ENCODE measurements around the gene SRM. TPM values are rescaled to one million over a fixed set of nuclear protein-coding genes. Genes with fewer than 3 reads are reported as not detected.
"Not testable (repeated sequence)": the region's sequence is repeated elsewhere in the genome, so short reads cannot be mapped to it uniquely, and the experiment has no call there.

SRM gene
- total and polyA plus RNA-seq, 4 donors: 13.4 to 123 (median 70.5) TPM

GRCh38 chr1:11098931-11099309, 39.1 kb upstream of the SRM start:
- Histone ChIP-seq H3K9me3 (ENCODE audit: control insufficient read depth, insufficient read depth, low read length) (no peaks in the 10 kb centered on the region), H3K36me3 (ENCODE audit: control insufficient read depth, insufficient read depth, low read length) (peaks cover 36% of the 10 kb centered on the region), H3K4me3 (ENCODE audit: low read depth, low read length) (peak overlapping the region; percentile 78), H3K27me3 (ENCODE audit: control insufficient read depth, insufficient read depth, low read length) (no peaks in the 10 kb centered on the region), H3K4me1 (ENCODE audit: control insufficient read depth, insufficient read depth, low read length) (peaks cover 4% of the 10 kb centered on the region), H3K27ac (ENCODE audit: low read depth, low read length) (no peak overlapping the region)
- DNase-seq (ENCODE audit: low read depth in 4 of 6, low spot score in 6 of 6): no peak
- WGBS (ENCODE audit: insufficient coverage): 0% methylated on average over 1 of the region's 5 CpGs

GRCh38 chr1:11083784-11084183, 24.0 kb upstream of the SRM start:
- H3K36me3 ChIP-seq (ENCODE audit: control insufficient read depth, insufficient read depth, low read length): peaks cover 44% of the 10 kb centered on the region
- not testable (repeated sequence) for DNase-seq (ENCODE audit: low read depth in 4 of 6, low spot score in 6 of 6); H3K9me3 ChIP-seq (ENCODE audit: control insufficient read depth, insufficient read depth, low read length); H3K4me1 ChIP-seq (ENCODE audit: control insufficient read depth, insufficient read depth, low read length); H3K4me3 ChIP-seq (ENCODE audit: low read depth, low read length); H3K27me3 ChIP-seq (ENCODE audit: control insufficient read depth, insufficient read depth, low read length); H3K27ac ChIP-seq (ENCODE audit: low read depth, low read length)
- WGBS (ENCODE audit: insufficient coverage): no CpG with 5 or more reads among the region's 3 CpGs

GRCh38 chr1:11080931-11081330, 21.1 kb upstream of the SRM start:
- H3K36me3 ChIP-seq (ENCODE audit: control insufficient read depth, insufficient read depth, low read length): peaks cover 67% of the 10 kb centered on the region
- H3K4me3 ChIP-seq (ENCODE audit: low read depth, low read length): no peak overlapping the region
- H3K27me3 ChIP-seq (ENCODE audit: control insufficient read depth, insufficient read depth, low read length): no peaks in the 10 kb centered on the region
- H3K9me3 ChIP-seq (ENCODE audit: control insufficient read depth, insufficient read depth, low read length): no peaks in the 10 kb centered on the region
- 93% methylated on average over 8 of the region's 12 CpGs for WGBS (ENCODE audit: insufficient coverage)
- no peak overlapping the region for H3K27ac ChIP-seq (ENCODE audit: low read depth, low read length)
- no peak for DNase-seq (ENCODE audit: low read depth in 4 of 6, low spot score in 6 of 6)
- H3K4me1 ChIP-seq (ENCODE audit: control insufficient read depth, insufficient read depth, low read length): no peaks in the 10 kb centered on the region

- WGBS (ENCODE audit: insufficient coverage): 95% methylated on average over 2 of the region's 2 CpGs
- H3K9me3 ChIP-seq (ENCODE audit: control insufficient read depth, insufficient read depth, low read length): no peaks in the 10 kb centered on the region
- peaks cover 90% of the 10 kb centered on the region for H3K36me3 ChIP-seq (ENCODE audit: control insufficient read depth, insufficient read depth, low read length)
- no peak for DNase-seq (ENCODE audit: low read depth in 4 of 6, low spot score in 6 of 6)
- H3K27me3 ChIP-seq (ENCODE audit: control insufficient read depth, insufficient read depth, low read length): no peaks in the 10 kb centered on the region
- H3K4me3 ChIP-seq (ENCODE audit: low read depth, low read length): no peak overlapping the region
- H3K27ac ChIP-seq (ENCODE audit: low read depth, low read length): no peak overlapping the region
- no peaks in the 10 kb centered on the region for H3K4me1 ChIP-seq (ENCODE audit: control insufficient read depth, insufficient read depth, low read length)
These were observed 18.8 kb upstream of the SRM start for GRCh38 chr1:11078631-11079030.

GRCh38 chr1:11073398-11073797, 13.6 kb upstream of the SRM start:
- H3K27ac ChIP-seq (ENCODE audit: low read depth, low read length): not testable (repeated sequence)
- H3K4me1 ChIP-seq (ENCODE audit: control insufficient read depth, insufficient read depth, low read length): peaks cover 17% of the 10 kb centered on the region

GRCh38 chr1:11072216-11072917, 12.5 kb upstream of the SRM start:
- H3K27me3 ChIP-seq (ENCODE audit: control insufficient read depth, insufficient read depth, low read length): no peaks in the 10 kb centered on the region
- H3K27ac ChIP-seq (ENCODE audit: low read depth, low read length): no peak overlapping the region
- no peaks in the 10 kb centered on the region for H3K9me3 ChIP-seq (ENCODE audit: control insufficient read depth, insufficient read depth, low read length)
- DNase-seq (ENCODE audit: low read depth in 4 of 6, low spot score in 6 of 6): peak in 1 of 6 donors; percentile 18
- H3K36me3 ChIP-seq (ENCODE audit: control insufficient read depth, insufficient read depth, low read length): peaks cover 99% of the 10 kb centered on the region
- 57% methylated on average over 8 of the region's 13 CpGs for WGBS (ENCODE audit: insufficient coverage)
- no peak overlapping the region for H3K4me3 ChIP-seq (ENCODE audit: low read depth, low read length)
- H3K4me1 ChIP-seq (ENCODE audit: control insufficient read depth, insufficient read depth, low read length): peaks cover 17% of the 10 kb centered on the region

More at GRCh38 chr1:11073398-11073797, 13.6 kb upstream of the SRM start:
- H3K27me3 ChIP-seq (ENCODE audit: control insufficient read depth, insufficient read depth, low read length); H3K4me3 ChIP-seq (ENCODE audit: low read depth, low read length); H3K9me3 ChIP-seq (ENCODE audit: control insufficient read depth, insufficient read depth, low read length); DNase-seq (ENCODE audit: low read depth in 4 of 6, low spot score in 6 of 6): not testable (repeated sequence)
- WGBS (ENCODE audit: insufficient coverage): 100% methylated on average over 5 of the region's 7 CpGs
- H3K36me3 ChIP-seq (ENCODE audit: control insufficient read depth, insufficient read depth, low read length): peaks cover 96% of the 10 kb centered on the region

GRCh38 chr1:11071463-11072215, 11.8 kb upstream of the SRM start:
- whole genome bisulfite sequencing (ENCODE audit: insufficient coverage): 62% methylated on average over 15 of the region's 15 CpGs
- DNase-seq (ENCODE audit: low read depth in 4 of 6, low spot score in 6 of 6): peak in 1 of 6 donors; percentile 4

GRCh38 chr1:11070876-11071275, 11.1 kb upstream of the SRM start:
- Histone ChIP-seq H3K27ac (ENCODE audit: low read depth, low read length) (no peak overlapping the region), H3K36me3 (ENCODE audit: control insufficient read depth, insufficient read depth, low read length) (peaks cover 96% of the 10 kb centered on the region), H3K4me1 (ENCODE audit: control insufficient read depth, insufficient read depth, low read length) (peaks cover 17% of the 10 kb centered on the region), H3K4me3 (ENCODE audit: low read depth, low read length) (no peak overlapping the region), H3K9me3 (ENCODE audit: control insufficient read depth, insufficient read depth, low read length) (no peaks in the 10 kb centered on the region), H3K27me3 (ENCODE audit: control insufficient read depth, insufficient read depth, low read length) (no peaks in the 10 kb centered on the region)
- WGBS (ENCODE audit: insufficient coverage): 80% methylated on average over 11 of the region's 11 CpGs
- no peak for DNase-seq (ENCODE audit: low read depth in 4 of 6, low spot score in 6 of 6)

More at GRCh38 chr1:11071463-11072215, 11.8 kb upstream of the SRM start:
- H3K9me3 ChIP-seq (ENCODE audit: control insufficient read depth, insufficient read depth, low read length): no peaks in the 10 kb centered on the region
- H3K27ac ChIP-seq (ENCODE audit: low read depth, low read length): no peak overlapping the region
- no peaks in the 10 kb centered on the region for H3K27me3 ChIP-seq (ENCODE audit: control insufficient read depth, insufficient read depth, low read length)
- peaks cover 17% of the 10 kb centered on the region for H3K4me1 ChIP-seq (ENCODE audit: control insufficient read depth, insufficient read depth, low read length)
- H3K36me3 ChIP-seq (ENCODE audit: control insufficient read depth, insufficient read depth, low read length): peaks cover 96% of the 10 kb centered on the region
- no peak overlapping the region for H3K4me3 ChIP-seq (ENCODE audit: low read depth, low read length)

GRCh38 chr1:11068600-11069473, 9.0 kb upstream of the SRM start:
- H3K4me1 ChIP-seq (ENCODE audit: control insufficient read depth, insufficient read depth, low read length): peaks cover 17% of the 10 kb centered on the region
- no peak overlapping the region for H3K4me3 ChIP-seq (ENCODE audit: low read depth, low read length)
- no peaks in the 10 kb centered on the region for H3K9me3 ChIP-seq (ENCODE audit: control insufficient read depth, insufficient read depth, low read length)
- H3K27ac ChIP-seq (ENCODE audit: low read depth, low read length): peak overlapping the region; percentile 10
- peaks cover 92% of the 10 kb centered on the region for H3K36me3 ChIP-seq (ENCODE audit: control insufficient read depth, insufficient read depth, low read length)
- no peak for DNase-seq (ENCODE audit: low read depth in 4 of 6, low spot score in 6 of 6)
- H3K27me3 ChIP-seq (ENCODE audit: control insufficient read depth, insufficient read depth, low read length): no peaks in the 10 kb centered on the region
- WGBS (ENCODE audit: insufficient coverage): 74% methylated on average over 14 of the region's 17 CpGs

Measured in spinal cord (tissue), 10 donors.